ENCODE measurements around the gene GALNT13. TPM values are rescaled to one million over a fixed set of nuclear protein-coding genes. Genes with fewer than 3 reads are reported as not detected.

Gene GALNT13
- total RNA-seq, 2 experiments from 2014 or later, result not detected

- DNase-seq (no peak), ATAC-seq (ENCODE audit: poor library complexity) (no peak)
- no peaks in the 10 kb centered on the region for H3K27me3 ChIP-seq (ENCODE audit: control insufficient read depth in 1 of 2, insufficient read depth in 2 of 2, low read length in 2 of 2)
- H3K4me1 Mint-ChIP-seq (ENCODE audit: low read depth), result no peaks in the 10 kb centered on the region
- H3K4me3 ChIP-seq (ENCODE audit: low read length), result no peak overlapping the region
- no peaks in the 10 kb centered on the region for H3K9me3 ChIP-seq (ENCODE audit: control insufficient read depth in 1 of 2, insufficient read depth in 1 of 2, low read length in 2 of 2)
- ChIA-PET POLR2A (no interaction called here), CTCF (no interaction called here)
- TF ChIP-seq CTCF (IDR thresholded peaks at IDR 0.05), result no peak
- no peaks in the 10 kb centered on the region for H3K36me3 ChIP-seq (ENCODE audit: insufficient read depth, low read length)
- H3K27ac Mint-ChIP-seq, result no peak overlapping the region
- H3K4me1 ChIP-seq (ENCODE audit: insufficient read depth, low read length), result no peaks in the 10 kb centered on the region
- intact Hi-C loops (cut with DNase I, micrococcal nuclease), result no loop called here
- no peak overlapping the region for H3K27ac ChIP-seq (ENCODE audit: low read depth in 1 of 2, low read length in 2 of 2)
- H3K27me3 Mint-ChIP-seq, result no peaks in the 10 kb centered on the region
- H3K36me3 Mint-ChIP-seq (ENCODE audit: low read depth), result no peaks in the 10 kb centered on the region
- no peak overlapping the region for H3K4me3 Mint-ChIP-seq
- peaks cover 3% of the 10 kb centered on the region for H3K9me3 Mint-ChIP-seq
These were observed 220.8 kb downstream of the GALNT13 start for GRCh38 chr2:154092571-154092970.

DNA sequence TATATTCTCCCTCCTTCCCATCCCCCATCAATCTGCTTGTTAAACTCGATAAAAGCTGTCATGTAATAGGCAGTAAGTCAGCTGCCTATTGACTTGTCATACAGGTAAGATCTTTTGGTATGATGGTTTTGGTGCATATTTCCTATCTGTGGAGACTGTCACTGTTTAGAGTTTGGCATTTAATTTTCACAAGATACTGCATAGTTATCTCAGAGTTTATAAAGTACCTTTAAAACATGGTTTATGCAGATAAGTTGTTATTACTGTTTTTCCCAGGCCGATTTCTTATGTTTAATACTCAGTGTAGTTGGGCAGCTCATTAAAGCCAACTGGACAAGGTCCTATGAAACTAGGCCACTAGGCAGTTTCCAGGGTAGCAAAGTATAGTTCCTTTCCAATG is 222.1 kb downstream of the GALNT13 start:
- intact Hi-C loops (cut with DNase I, micrococcal nuclease), result no loop called here
- no peaks in the 10 kb centered on the region for H3K27me3 Mint-ChIP-seq
- no peaks in the 10 kb centered on the region for H3K9me3 ChIP-seq (ENCODE audit: control insufficient read depth in 1 of 2, insufficient read depth in 1 of 2, low read length in 2 of 2)
- H3K4me1 Mint-ChIP-seq (ENCODE audit: low read depth), result no peaks in the 10 kb centered on the region
- ATAC-seq (ENCODE audit: poor library complexity) (no peak), DNase-seq (no peak)
- H3K27me3 ChIP-seq (ENCODE audit: control insufficient read depth in 1 of 2, insufficient read depth in 2 of 2, low read length in 2 of 2), result no peaks in the 10 kb centered on the region
- no peaks in the 10 kb centered on the region for H3K4me1 ChIP-seq (ENCODE audit: insufficient read depth, low read length)
- H3K36me3 Mint-ChIP-seq (ENCODE audit: low read depth), result no peaks in the 10 kb centered on the region
- H3K27ac Mint-ChIP-seq, result no peak overlapping the region
- no peak overlapping the region for H3K4me3 Mint-ChIP-seq
- no peaks in the 10 kb centered on the region for H3K36me3 ChIP-seq (ENCODE audit: insufficient read depth, low read length)
- POLR2A ChIA-PET, result no interaction called here
- H3K9me3 Mint-ChIP-seq, result peaks cover 3% of the 10 kb centered on the region
- TF ChIP-seq CTCF (IDR thresholded peaks at IDR 0.05), result no peak
- no peak overlapping the region for H3K4me3 ChIP-seq (ENCODE audit: low read length)
- no peak overlapping the region for H3K27ac ChIP-seq (ENCODE audit: low read depth in 1 of 2, low read length in 2 of 2)
- CTCF ChIA-PET, result no interaction called here

- no peaks in the 10 kb centered on the region for H3K36me3 ChIP-seq (ENCODE audit: insufficient read depth, low read length)
- intact Hi-C loops (cut with DNase I, micrococcal nuclease), result no loop called here
- Mint-ChIP-seq H3K4me1 (ENCODE audit: low read depth) (no peaks in the 10 kb centered on the region), H3K27me3 (no peaks in the 10 kb centered on the region), H3K4me3 (no peak overlapping the region), H3K27ac (no peak overlapping the region), H3K36me3 (ENCODE audit: low read depth) (no peaks in the 10 kb centered on the region), H3K9me3 (no peaks in the 10 kb centered on the region)
- no peak overlapping the region for H3K4me3 ChIP-seq (ENCODE audit: low read length)
- no peak for TF ChIP-seq CTCF (IDR thresholded peaks at IDR 0.05)
- no peak for ATAC-seq (ENCODE audit: poor library complexity)
- H3K27ac ChIP-seq (ENCODE audit: low read depth in 1 of 2, low read length in 2 of 2), result no peak overlapping the region
- no peaks in the 10 kb centered on the region for H3K27me3 ChIP-seq (ENCODE audit: control insufficient read depth in 1 of 2, insufficient read depth in 2 of 2, low read length in 2 of 2)
- H3K9me3 ChIP-seq (ENCODE audit: control insufficient read depth in 1 of 2, insufficient read depth in 1 of 2, low read length in 2 of 2), result no peaks in the 10 kb centered on the region
- DNase-seq, result no peak
- ChIA-PET POLR2A (no interaction called here), CTCF (no interaction called here)
- H3K4me1 ChIP-seq (ENCODE audit: insufficient read depth, low read length), result no peaks in the 10 kb centered on the region
These were observed 226.2 kb downstream of the GALNT13 start for GRCh38 chr2:154097833-154098398.
